Tibial artery (tissue), 4 donors: ENCODE results near the gene ACOT6.

Experiments used
- DNase-seq, 2 donors: peaks; one replicate each; pipeline ENCODE4 v3.0.0-alpha.2; 2019
- H3K27ac ChIP-seq, 2 donors: fragments of 200-600 bp; sonication (generic) in 1 of 2; 1 replicate in 1 of 2; 2 replicates in 1 of 2; pipeline ENCODE4 v1.5.1; 2018 to 2019; ENCODE audit warnings: mild to moderate bottlenecking in 1 of 2
- H3K27me3 ChIP-seq, 2 donors: fragments of 200-600 bp; sonication (generic) in 1 of 2; one replicate each; pipeline versions ENCODE4 v1.5.1 to v1.6.0; 2016 to 2019
- H3K36me3 ChIP-seq, 3 donors: fragments of 200-600 bp; sonication (generic) in 2 of 3; one replicate each; pipeline ENCODE4 v1.5.1; 2016 to 2019; ENCODE audit warnings: mild to moderate bottlenecking in 2 of 3
- H3K4me1 ChIP-seq, 4 donors: fragments of 200-600 bp; sonication (generic) in 2 of 4; 1 replicate in 3 of 4; 2 replicates in 1 of 4; pipeline ENCODE4 v1.5.1; 2016 to 2019
- H3K4me3 ChIP-seq, 2 donors: fragments of 200-600 bp; sonication (generic) in 1 of 2; 1 replicate in 1 of 2; 2 replicates in 1 of 2; pipeline ENCODE4 v1.5.1; 2018 to 2019; ENCODE audit warnings: mild to moderate bottlenecking in 2 of 2
- H3K9me3 ChIP-seq, 3 donors: fragments of 200-600 bp; sonication (generic) in 1 of 3; one replicate each; pipeline ENCODE4 v1.5.1; 2016 to 2019
- CTCF ChIP-seq, 2 experiments: fragments of 200-600 bp in 1 of 2; fragments of 450-650 bp in 1 of 2; IDR thresholded peaks; one replicate each; pipeline ENCODE4 v1.5.1; 2017 to 2019; ENCODE audit warnings: antibody characterized with exemption in 2 of 2, mild to moderate bottlenecking in 1 of 2, moderate library complexity in 1 of 2
- intact Hi-C: fragments of 100-400 bp; cut with DNase I; formaldehyde crosslinking; loops from one replicate; pipeline ENCODE4 v1.15.0; 2023; ENCODE audit warnings: low total_unique reads

ACOT6 gene

GRCh38 chr14:73660511-73660910, 48.2 kb downstream of the ACOT6 start:
- Histone ChIP-seq H3K4me1 (no peaks in the 10 kb centered on the region), H3K9me3 (no peaks in the 10 kb centered on the region), H3K27me3 (no peaks in the 10 kb centered on the region), H3K4me3 (no peak overlapping the region), H3K36me3 (peaks cover 7 to 42% (median 18%) of the 10 kb centered on the region in 3 donors), H3K27ac (no peak overlapping the region)
- no peak for DNase-seq
- no peak for TF ChIP-seq CTCF (IDR thresholded peaks at IDR 0.05)
- intact Hi-C loops = no loop called here

GRCh38 chr14:73661872-73662271, 49.6 kb downstream of the ACOT6 start:
- Histone ChIP-seq H3K27me3 (no peaks in the 10 kb centered on the region), H3K4me3 (no peak overlapping the region), H3K9me3 (no peaks in the 10 kb centered on the region), H3K36me3 (peaks cover 7 to 42% (median 18%) of the 10 kb centered on the region in 3 donors), H3K27ac (no peak overlapping the region), H3K4me1 (no peaks in the 10 kb centered on the region)
- intact Hi-C loops = no loop called here
- no peak for DNase-seq
- TF ChIP-seq CTCF (IDR thresholded peaks at IDR 0.05) = no peak

GRCh38 chr14:73662487-73662943, 50.2 kb downstream of the ACOT6 start:
- Histone ChIP-seq H3K4me1 (no peaks in the 10 kb centered on the region), H3K36me3 (peaks cover 7 to 44% (median 14%) of the 10 kb centered on the region in 3 donors), H3K27me3 (no peaks in the 10 kb centered on the region), H3K4me3 (no peak overlapping the region), H3K9me3 (no peaks in the 10 kb centered on the region), H3K27ac (no peak overlapping the region)
- peak in 1 of 2 experiments; percentile 16 for TF ChIP-seq CTCF (IDR thresholded peaks at IDR 0.05)
- intact Hi-C loops = no loop called here
- peak; percentile 55 to 77 for DNase-seq

GRCh38 chr14:73663548-73664212, 51.4 kb downstream of the ACOT6 start:
- Histone ChIP-seq H3K36me3 (peaks cover 7 to 46% (median 12%) of the 10 kb centered on the region in 3 donors), H3K27me3 (no peaks in the 10 kb centered on the region), H3K4me1 (no peaks in the 10 kb centered on the region), H3K27ac (no peak overlapping the region), H3K9me3 (no peaks in the 10 kb centered on the region), H3K4me3 (no peak overlapping the region)
- intact Hi-C loops = no loop called here
- no peak for DNase-seq
- no peak for TF ChIP-seq CTCF (IDR thresholded peaks at IDR 0.05)

- no peaks in the 10 kb centered on the region for H3K4me1 ChIP-seq
These were observed 52.8 kb downstream of the ACOT6 start for GRCh38 chr14:73665130-73665529.

More at GRCh38 chr14:73665130-73665529, 52.8 kb downstream of the ACOT6 start:
- Histone ChIP-seq H3K27me3 (no peaks in the 10 kb centered on the region), H3K9me3 (no peaks in the 10 kb centered on the region), H3K36me3 (peaks cover 0 to 45% (median 4%) of the 10 kb centered on the region in 3 donors), H3K4me3 (no peak overlapping the region), H3K27ac (no peak overlapping the region)
- intact Hi-C loops = no loop called here
- no peak for DNase-seq
- TF ChIP-seq CTCF (IDR thresholded peaks at IDR 0.05) = no peak
